Fibroblast of the conjunctiva (primary cell): ENCODE measurements around the gene ZC3HAV1.
"Not testable (repeated sequence)": the region's sequence is repeated elsewhere in the genome, so short reads cannot be mapped to it uniquely, and the experiment has no call there.

Source experiments
- DNase-seq: peaks from one replicate; pipeline ENCODE4 v3.0.0-alpha.2; 2010; ENCODE audit warnings: low read depth

The ZC3HAV1 gene

DNA sequence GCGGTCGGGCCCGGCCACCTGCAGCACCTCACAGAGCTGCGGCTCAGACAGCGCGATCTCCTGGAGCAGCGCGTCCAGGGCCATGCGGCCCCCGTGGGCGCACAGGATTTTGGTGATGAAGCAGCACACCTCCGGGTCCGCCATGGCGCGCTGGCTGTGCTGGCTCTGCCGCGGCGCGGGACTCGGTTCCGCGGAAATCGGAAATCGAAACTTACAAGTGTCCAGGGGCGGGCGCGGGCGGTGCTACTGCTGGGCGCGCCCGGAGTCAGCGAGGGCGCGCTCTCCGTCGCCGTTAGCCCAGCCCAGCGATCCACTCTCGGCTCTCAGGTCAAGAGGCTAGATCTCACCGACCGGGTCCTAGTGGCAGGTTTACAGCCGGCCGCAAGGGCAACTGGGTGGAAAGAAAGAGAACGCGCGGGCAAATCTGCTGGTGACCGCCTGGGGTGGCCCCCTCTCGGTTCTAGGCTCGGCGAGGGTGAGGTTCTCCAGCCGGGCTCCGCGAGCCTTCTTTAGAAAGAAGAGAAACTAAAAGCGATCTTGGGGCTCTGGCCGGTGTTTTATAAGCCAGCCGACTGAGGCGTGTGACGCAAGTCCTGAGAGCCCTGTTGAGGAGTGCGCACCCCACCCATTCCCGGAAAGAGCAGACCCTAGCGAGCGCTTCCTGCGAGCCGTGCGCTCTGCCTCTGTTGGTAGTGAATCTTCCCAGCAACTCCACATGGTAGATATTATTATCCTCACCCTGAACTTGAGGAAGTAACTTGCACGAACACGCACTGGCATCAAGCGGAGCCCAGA is at the start of gene ZC3HAV1:
Gene ZC3HAV1, minus strand, starts transcription at position 533 of the 795 bp plus-strand sequence. Its CDS starts 389 bp downstream, at position 144.
- DNase-seq, result peak; percentile 90

DNA sequence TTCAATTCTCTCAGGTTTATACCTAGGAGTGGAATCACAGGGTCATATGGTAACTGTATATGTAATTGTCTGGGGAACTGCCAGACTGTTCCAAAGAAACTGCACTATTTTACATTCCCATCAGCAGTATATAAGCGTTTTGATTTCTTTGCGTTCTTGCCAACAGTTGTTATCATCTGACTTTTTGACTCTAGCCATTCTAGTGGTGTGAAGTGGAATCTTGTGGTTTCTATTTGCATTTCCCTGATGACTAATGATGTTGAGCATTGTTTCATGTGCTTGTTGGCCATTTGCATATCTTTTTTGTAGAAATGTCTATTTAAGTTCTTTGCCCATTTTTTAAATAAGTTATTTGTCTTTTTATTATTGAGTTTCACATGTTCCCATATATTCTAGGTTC is 44.3 kb upstream of the ZC3HAV1 start:
- peak; percentile 6 for DNase-seq

DNA sequence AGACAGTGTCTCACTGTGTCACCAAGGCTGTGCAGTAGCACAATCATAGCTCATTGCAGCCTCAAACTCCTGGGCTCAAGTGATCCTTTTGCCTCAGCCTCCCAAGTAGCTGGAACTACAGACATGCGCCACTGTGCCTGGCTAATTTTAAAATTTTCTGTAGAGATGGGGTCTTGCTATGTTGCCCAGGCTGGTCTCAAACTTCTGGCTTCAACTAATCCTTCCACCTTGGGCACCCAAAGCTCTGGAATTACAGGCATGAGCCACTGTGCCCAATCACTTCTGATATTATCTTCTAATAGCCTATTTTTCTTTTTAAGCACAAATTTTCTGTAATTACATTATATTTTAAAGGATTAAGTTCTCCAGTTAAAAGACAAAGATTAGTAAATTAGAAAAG is 42.6 kb upstream of the ZC3HAV1 start:
- no peak for DNase-seq

DNA sequence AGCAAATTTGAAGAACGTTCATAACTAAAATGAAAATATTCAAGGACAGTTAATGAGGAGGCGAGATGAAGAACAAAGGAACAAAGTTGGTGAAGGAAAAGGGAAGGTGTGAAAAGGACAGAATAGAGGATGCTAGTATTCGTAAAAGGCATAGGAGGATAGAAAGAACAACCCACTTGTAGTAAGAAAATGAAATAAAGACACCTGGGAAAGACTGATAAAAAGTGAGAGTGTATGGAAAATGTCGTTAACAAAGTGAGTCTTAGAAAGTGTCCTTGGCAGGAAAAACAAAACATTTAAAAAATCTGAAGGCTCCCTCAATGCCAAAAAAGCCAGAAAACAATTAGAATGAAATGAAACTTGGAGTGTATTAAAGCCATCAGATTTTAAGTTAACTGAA is 29.6 kb upstream of the ZC3HAV1 start:
- no peak for DNase-seq

DNA sequence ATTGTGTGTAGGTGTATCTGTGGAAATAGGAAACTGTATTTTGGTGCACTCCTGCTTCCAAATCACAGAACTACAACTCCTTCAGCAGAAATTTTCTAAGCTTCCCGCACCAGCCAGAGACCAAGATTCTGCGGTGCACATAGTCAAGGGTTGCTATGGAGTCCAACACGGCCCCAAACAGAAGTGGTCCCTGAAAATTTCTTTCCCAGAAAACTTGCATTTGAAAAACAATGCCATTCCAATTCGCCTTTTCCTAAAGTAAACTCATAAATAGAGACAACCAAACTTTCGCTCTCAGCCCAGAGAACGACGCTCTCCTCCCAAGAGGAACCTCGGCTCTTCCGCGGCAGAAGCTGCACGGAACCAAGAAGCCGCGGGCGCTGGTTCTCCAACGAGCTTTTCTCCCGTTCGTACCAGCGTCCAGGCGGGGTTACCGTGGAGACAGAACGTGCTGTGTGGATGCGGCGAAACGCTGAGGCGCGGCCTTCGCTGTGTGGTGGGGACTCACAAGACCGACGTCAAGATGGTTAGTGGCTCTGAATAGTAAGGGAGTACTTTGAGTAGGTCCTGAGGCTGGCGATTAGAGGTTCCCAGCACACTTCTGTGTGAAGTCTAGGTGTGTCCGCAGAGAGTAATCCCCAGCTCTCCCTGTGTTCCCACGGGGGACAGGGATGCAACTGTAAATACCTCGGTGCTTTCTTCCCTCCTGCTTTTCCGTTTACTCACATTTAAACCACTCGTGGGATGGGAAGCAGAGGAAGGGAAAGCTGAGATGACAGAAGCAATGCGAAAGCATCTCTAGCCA is 24.0 kb upstream of the ZC3HAV1 start:
- DNase-seq, result peak; percentile 74

DNA sequence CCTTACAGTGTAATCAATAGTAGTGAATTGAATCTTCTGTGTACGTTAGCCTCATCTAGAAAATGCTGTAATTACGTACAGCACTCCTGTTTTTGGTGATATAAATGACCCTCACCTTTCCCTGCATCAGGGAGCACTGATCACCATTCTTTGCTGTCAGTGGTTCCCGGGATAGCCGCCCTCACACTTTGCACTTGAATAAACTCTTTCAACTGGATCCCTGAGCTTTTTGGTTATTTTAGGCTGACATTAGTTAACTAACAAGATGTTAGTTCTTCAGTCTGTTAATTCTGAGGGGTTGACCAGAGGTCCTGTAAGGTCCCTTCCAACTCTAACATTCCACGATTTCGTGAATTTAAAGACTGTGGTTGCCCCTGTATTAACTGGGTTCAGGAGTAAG is 23.4 kb upstream of the ZC3HAV1 start:
- no peak for DNase-seq

DNA sequence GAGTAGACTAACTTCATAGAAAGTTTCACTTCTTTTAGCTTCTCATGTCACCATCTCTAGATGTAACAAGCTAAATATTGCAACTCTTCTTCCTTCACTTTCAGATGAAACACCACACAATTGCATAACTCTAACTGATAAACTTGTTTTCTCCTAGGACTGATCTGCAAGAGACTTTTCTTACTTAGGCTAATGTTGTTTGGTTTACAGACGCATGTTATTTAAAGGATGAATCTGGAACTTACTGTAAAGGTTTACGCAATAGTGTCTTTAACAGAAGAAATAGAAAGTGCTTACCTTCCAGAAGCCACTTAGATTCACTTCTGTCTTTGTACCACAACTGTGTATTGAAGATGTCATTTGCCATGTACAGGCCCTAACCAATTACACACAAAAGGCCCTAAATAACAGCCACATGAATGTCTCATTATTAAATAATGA is 22.1 kb upstream of the ZC3HAV1 start:
- DNase-seq, result no peak

DNA sequence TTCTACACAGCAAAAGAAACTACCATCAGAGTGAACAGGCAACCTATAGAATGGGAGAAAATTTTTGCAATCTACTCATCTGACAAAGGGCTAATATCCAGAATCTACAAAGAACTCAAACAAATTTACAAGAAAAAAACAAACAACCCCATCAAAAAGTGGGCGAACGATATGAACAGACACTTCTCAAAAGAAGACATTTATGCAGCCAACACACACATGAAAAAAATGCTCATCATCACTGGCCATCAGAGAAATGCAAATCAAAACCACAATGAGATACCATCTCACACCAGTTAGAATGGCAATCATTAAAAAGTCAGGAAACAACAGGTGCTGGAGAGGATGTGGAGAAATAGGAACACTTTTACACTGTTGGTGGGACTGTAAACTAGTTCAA is 20.3 kb upstream of the ZC3HAV1 start:
- DNase-seq, result not testable (repeated sequence)

DNA sequence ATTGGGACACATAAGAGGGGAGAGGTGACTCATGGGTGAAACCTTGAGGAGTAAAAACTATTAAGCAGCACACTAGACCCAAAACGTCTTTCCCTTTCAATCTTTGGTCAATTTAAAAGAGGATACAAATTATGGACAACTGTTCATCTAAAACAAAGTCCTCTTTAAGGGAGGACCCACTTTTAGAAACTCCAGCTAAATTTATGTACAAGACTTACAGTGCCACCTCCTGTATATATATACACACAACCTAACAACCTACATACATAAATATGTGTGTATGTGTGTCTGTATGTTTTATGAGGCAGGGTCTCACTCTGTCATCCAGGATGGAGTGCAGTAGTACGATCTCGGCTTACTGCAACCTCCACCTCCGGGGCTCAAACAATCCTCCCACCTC is 18.1 kb upstream of the ZC3HAV1 start:
- DNase-seq, result no peak

DNA sequence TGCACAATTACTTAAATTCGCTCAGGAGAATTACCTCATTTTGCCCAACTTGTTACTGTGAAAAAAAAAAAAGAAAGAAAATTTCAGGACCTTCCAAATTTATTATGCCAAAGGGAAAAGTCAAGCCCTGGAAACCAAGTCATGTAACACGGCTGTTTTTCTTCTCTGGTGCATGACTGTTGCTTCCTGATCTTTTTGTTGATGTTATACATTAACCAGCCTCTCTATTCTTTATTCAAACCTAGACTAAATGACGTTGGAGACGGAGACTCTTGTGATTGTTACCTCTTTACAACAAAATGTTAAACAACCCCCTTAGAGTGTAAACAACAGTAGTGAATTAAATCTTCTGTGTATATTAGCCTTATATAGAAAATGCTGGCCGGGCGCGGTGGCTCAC is 16.1 kb upstream of the ZC3HAV1 start:
- no peak for DNase-seq

DNA sequence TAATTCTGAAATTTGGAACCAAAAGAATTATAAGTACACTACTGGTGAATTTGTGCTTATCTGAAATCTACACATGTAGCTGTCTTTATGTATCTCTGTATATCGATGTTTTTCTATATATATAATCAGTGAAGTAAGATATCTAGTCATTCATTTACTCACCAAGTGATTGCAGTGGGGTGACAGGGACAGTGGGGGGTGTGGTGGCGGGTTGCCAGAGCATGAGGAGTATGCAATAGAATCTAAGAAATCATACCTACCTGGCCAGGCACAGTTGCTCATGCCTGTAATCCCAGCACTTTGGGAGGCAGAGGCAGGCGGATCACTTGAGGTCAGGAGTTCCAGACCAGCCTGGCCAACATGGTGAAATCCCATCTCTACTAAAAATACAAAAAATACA is 15.5 kb upstream of the ZC3HAV1 start:
- not testable (repeated sequence) for DNase-seq

DNA sequence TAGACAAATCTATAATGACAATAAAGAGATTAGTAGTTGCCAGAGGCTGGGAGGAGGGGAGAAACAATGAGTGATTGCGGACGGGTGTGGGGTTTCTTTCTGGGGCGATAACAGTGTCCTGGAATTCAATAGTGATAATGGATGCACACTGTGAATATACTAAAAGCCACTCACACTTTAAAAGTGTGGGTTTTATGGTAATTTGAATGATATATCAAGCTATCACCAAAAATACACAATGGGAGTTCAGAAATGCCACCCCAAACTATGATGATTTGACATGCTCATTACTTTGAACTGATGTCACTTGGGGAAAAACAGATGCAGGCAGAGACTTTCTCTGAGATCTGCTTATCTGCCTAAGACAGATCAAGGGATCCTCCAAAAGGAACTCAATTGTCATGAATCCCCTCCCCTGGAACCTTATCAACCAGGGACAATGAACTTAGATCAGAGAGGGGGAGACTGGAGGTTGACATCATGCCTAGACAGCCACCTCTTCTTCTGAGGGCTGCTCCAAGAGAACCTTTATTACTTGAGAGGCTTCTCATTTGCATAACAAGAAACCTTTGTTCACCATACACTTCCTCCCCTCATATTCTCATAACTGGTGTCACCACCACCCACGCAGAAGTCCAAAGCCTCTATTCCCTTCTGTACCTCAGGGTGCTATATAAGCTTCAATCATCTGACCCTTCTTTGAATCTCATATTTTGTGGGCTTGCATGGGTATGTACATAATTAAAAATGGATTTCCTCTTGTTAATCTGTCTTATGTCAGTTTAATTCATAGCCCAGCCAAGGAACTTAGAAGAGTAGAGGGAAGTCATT is 14.8 kb upstream of the ZC3HAV1 start:
- DNase-seq, result no peak

DNA sequence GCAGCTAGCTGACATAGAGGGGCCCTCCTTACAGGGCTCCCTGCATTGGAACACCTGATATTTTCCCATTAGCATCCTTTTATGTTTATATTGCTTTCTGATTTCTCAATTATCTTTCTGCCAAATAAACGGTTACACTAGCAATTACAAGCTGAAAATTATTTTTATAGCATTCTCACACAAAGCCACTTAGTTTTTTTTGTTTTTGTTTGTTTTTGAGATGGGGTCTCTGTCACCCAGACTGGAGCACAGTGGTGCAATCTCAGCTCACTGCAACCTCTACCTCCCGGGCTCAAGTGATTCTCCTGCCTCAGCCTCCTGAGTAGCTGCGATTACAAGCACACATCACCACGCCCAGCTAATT is 9.9 kb upstream of the ZC3HAV1 start:
- no peak for DNase-seq

DNA sequence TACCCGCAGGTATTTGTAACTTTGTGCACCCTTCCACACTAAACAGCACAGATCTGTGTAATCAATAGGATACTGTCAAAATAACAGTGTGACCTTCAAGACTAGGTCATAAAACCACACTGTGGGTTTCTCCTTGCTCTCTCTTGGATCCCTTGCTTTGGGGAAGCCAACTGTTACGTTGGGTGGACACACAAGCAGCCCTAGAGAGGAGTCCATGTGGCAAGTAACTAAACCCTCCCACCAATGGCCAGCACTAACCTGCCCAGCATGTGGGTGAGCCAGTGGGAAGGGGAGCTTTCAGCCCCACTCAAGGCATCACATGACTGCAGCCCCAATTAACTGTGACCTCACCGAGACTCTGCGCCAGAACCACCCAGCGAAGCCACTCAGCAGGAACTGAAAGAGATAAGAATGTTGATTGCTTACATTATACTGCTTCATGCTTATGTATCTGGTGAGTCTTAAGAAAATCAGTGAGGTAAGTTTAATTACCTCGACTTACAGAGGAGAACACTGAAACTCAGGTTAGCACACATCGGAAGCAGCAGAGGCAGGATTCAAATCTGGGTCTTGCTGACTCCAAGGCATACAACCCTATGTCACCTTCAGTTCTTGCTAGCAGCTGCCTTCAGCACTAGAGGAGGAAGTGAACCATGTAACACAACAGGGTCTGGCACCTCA is 9.4 kb upstream of the ZC3HAV1 start:
- DNase-seq, result no peak

DNA sequence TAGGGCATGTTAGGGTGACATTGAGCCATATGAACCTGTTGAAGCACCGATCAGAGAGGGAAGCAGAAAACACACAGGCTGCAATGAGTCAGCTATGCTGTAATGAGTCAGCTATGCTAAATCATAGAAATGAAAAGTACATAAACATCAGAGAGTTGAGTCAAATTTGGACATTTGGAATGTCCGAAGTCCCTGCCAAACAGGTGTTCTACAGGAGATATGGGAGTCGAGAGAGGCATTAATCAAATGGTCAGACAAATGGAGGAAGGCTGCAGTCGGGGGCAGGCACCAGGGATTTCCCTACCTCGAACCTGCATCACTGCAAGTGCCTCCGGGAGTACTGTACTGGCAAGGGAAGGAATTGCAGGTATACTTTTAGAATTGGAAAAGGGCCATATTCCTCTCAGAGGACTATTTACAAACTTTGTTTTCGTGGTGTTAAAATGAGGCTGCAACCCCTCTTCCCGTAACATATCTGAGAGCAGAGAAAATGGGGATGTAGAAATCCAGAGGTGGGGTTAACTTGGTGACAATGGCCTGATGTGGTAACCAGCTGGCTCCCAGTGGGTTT is 8.8 kb upstream of the ZC3HAV1 start:
- DNase-seq, result no peak

DNA sequence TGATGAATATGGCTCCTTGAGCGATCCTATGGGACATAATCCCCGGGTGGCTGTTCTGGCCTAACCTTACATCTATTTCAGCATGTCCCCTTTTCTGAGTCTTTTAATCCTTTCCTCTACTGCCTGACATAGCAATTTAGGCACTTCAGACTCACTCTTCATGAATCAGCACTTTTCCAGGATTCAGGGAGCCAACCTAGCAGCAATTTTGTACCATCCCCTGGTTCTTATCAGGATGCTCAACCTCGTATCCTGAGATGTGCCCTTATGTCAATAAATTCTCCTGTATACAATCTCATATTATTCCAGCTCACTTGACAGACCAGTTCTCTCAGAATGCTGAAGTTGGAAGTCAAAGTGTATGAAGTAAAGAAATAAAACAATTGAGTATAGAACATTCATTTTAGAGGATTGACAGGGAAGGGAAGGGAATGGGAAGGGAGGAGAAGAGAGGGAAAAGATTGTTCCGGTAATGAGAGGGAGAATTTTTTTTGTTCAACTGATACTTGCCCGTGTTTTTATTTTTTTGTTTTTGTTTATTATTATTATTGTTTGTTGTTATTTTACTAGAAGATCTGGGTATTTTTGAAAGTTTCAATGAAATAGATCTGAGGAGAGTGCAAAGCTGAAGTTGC is 8.2 kb upstream of the ZC3HAV1 start:
- no peak for DNase-seq

DNA sequence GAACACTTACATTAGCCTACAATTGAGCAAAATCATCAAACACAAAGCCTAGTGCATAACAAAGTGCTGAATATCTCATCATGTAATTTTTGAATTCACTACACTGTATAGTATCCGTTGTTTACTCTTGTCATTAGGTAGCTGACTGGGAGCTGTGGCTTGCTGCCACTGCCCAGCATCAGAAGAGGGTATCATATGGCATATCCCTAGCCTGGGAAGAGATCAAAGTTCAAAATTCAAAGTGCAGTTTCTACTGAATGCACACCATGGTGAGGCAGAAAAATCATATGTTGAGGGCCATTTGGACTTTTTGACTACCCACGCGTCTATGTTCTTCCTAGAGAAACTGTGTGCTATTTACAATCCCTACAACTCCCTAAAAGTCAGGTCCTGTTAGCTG is 7.5 kb upstream of the ZC3HAV1 start:
- no peak for DNase-seq

DNA sequence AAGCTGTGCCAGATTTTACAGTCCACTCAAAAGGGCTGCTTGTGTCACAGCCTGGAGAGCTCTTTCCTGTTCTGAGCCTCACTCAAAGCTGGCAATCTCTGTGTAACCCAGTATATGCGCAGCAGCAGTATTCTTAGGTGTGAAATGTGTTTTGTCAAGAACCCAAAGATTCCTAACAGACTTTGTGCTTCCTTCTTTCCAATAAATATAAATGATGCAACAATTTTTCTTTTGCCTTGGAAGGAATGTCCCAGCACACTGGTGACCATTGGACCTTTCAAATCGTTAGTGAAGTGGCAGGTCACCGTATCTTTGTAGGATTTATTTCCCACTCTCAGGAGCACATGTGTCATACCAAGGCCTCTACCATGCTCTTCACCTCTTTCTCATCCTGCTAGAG is 5.6 kb upstream of the ZC3HAV1 start:
- DNase-seq, result no peak

DNA sequence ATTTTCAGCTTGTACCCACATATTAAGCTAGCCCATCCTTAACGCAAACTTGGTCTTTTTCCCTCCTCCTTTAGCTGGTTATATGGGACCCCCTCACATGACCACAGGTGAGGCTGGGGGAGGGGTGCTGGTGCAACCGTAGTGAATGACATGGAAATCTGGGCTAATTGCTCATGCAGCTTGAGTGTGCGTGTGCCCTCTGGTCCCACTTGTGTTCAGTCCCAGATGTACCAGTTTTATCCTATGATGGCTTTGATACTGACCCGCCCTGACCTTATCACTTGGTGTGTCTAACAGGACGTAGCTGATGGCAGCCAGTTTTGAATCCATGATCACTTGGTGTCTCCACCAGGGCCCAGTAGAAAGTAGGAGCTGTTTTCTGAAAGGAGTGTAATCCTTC is 5.1 kb upstream of the ZC3HAV1 start:
- DNase-seq, result no peak

DNA sequence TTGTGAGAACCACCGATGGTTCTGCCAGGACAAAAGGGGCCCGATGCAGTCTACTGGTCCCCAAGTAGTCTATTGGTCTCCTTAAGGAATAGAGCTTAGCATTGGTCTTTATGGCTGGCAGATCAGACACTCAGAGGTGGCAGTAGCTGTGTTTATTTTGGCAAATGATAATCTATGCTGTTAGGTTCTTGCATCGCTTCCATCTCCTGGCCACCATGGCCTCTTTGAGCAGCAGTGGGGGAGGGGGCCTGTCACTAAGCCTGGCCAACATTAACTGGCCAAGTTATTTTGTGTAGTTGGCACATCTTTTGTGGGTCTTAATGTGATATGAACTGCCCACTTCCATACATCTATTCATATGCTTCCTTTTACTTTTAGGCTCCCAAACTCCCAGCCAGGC is 4.5 kb upstream of the ZC3HAV1 start:
- DNase-seq, result no peak

DNA sequence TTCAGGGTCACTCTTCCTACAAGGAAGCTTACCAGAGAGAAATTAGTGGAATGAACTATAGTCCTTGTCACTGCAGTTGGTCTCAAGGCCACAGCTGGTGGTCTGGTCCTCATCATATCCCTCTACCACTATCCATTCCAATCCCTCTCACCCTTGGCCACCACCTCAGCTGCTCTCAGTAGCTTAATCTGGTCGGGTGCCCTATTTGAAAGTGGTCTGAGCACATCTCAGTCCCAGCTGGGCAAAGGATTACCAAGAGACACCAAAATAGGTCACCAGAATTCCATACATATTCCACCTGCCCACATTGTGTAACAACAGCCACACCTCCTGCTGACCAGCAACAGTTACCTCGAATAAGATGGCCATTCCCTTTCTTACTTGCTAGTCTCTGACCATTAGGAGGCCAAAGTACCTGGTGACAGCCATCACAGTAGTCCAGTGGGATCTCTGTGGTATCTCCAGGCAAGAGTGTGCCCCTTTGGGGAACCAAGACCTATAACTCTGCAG is 3.3 kb upstream of the ZC3HAV1 start:
- no peak for DNase-seq
